GM21723 (cell line): Measurements from ENCODE around the gene FAM72D.
A peak's percentile ranks its signal among the peaks of the same experiment; 100 is the strongest.
"Not testable (repeated sequence)": the region's sequence is repeated elsewhere in the genome, so short reads cannot be mapped to it uniquely, and the experiment has no call there.

Source experiments
- ATAC-seq: cut with Tn5 transposase; IDR thresholded peaks from one replicate; pipeline ENCODE4 v1.9.1; 2021; ENCODE audit warnings: mild to moderate bottlenecking, moderate library complexity; ENCODE audit not compliant: unreplicated experiment

FAM72D gene

DNA sequence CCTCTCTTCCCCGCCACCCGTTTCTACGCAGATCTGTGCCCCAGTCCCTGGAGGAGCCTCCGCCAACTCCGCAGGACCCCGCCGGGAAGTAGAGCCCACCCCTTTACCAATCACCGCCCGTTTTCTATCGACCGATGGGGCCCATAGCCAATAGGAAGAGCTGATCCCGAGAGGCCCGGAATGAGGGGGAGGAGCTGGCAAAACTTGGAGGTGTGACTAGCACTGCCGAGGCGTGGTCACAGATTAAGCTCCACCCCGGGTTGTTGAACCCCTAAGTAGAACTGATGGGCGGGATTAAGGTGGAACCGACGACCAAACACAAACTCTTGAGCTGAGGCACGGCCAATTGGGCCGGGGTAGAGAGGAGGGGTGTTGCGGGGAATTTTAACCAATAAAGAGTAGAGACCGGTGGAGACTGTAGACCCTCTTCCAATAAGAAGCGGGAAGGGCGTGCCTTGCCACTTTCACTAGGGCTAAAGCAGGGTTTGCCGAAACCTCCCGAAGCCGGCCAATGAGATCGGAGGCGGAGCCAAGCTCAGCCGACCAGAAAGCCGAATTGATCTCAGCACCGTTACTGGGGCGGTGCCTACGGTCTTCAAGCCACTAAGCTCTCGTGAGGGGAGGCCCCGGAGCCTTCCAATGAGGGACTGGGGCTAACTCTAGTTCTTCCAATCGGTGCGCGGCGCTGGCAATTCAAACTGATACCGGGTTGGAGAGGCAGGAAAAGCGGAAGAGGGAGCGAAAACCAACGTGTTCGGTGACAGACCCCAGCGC lies at the start of gene FAM72D, which contains the start of gene SRGAP2B:
Gene FAM72D (plus strand): TSS at position 691 of the 774 bp plus-strand sequence. CDS start 874 bp downstream, outside the sequence.
Gene SRGAP2B (minus strand): TSS at position 45 of the 774 bp plus-strand sequence. CDS start 2,427 bp downstream, outside the sequence.
- ATAC-seq = peak; percentile 83

DNA sequence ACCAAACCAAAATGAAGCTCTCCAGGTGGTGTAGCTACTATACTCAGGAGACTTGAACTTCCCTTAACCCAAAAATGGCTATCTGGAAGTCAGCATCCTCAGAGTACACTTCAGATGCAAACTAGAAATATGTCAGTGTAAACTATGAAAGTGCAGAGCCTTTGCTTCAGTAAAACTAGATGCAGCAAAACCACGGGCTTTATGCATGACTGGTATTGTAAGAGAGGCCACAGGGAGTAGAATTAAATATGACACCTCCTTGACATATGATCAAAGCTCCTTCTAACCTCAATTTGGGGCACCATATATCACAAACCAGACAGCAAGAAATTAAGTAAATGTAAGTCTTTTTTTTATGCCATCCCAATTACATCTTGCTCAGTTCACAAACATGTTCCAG lies 48.2 kb upstream of the FAM72D start:
- ATAC-seq = not testable (repeated sequence)

DNA sequence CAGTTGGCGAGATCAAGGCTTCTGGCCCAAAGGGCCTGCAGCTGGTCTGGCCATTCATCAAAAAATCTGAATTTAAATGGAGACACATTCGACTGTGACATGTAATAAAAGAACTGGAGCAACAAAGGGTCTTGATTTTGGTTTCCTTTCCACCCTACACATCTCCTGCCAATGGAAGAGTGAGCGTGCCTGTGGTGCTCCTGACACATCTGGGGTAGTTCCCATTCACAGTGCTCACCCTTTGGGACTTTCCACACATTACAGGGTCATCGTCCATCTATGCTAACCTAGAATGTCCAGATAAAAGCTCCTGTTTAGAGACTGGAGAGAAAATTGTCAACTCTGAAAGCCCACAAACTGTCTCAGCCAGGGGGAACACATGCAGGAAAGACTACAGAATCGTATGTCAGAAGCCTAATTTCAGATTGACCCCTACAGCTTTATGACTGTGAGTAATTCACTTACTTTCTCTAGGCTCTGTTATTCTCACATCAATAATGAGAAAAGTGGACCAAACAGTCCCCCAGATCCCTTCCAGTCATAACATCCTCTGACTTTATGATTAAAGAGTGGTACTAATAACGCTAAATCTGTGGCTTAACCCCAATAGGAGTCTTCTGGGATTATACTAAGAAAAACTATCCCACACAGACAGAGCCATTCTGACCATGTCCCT lies 47.5 kb upstream of the FAM72D start:
- not testable (repeated sequence) for ATAC-seq

DNA sequence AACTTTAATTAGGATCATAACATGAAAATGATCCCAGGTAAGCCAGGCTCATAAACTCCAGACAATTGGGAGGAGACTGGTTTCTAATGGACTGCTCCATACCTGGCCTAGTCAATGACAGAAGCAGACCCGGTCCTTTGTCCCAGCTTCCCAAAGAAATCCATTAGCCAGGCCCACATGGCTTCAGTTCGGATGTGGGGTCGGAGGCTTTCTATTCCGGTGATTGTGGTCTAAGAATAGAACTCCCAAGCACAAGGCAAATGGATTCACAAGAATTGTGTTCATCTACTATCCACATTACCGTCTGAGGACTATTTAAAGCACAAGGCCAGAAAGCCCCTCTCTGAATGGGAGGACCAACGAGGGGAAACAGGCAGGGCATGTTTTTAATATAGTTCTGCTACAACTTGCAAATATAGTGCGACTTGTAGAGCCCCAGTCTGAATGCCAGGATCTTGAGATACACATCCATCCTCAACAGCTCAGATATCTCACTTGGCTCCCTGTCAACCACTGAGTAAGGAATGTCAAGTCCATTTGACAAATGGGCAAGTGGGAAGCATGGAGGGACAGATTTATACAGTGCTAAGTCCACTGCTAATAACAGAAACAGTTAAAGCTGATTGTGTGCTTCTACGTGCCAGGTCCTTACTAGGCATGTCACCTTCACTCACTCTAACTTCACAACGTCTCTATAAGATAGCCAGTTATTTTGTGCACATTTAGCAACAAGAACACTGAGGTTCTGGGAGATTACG lies 43.6 kb upstream of the FAM72D start:
- ATAC-seq = not testable (repeated sequence)

DNA sequence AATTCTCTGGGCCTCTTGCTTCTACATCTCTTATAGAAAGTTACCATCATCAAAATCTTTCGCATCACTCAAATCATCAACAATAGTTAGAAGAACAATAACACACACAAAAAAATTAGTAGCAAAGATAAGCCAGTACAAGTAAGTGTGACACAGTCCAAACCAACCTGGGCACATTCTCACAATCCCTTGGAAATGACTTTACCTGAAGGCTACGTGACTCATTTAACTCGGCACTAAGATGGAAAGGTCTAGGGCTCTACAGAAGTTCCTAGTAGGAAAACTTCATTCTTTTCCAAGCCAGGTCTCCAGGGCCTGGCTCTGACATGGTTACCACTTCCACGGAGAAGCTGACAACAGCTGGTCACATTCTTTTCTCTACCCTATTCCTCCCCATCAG lies 42.3 kb upstream of the FAM72D start:
- ATAC-seq = not testable (repeated sequence)

DNA sequence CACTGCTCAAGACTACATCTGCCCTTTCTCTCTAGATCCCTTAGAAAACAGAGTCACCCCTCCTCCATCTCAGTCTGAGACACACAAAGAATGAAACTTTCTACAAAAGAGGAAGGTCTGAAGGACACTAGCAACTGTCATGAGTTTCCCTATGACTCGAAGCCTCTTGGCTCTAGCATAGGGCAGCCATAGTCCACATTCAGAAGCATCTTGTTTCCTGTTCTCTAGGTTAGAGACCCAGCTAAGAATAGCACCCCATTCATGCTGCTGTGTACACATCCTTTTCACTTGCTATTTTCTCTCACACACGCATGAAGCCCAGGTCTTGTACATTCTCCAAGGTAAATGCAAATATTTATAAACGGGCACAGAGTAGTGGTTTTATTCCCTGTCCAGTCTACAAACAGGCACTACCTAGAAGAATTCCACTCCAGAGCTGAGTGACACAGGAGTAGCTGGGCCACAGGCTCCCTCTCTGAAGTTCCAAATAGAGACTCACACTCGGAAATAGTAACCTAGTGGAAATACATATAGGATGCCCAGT lies 40.5 kb upstream of the FAM72D start:
- ATAC-seq = peak; percentile 99

DNA sequence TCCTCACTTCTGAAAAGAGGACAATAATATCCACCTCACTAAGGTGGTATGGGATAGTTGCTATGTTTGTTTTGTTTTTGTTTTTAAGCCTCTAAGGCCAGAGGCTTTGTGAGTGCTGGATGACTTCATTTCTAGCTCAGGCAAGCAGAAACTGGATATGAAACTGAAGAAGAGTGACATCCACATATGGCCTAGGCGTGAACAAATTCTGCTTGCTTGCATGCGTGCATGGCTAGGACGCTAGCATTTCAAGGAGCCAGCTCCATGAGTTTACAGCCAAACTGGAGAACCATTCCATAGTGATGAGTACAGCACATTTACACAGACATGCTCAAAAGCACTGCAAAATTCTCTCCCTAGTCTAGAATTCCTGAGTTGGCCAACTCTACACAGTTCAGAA lies 37.6 kb upstream of the FAM72D start:
- ATAC-seq = peak; percentile 48

DNA sequence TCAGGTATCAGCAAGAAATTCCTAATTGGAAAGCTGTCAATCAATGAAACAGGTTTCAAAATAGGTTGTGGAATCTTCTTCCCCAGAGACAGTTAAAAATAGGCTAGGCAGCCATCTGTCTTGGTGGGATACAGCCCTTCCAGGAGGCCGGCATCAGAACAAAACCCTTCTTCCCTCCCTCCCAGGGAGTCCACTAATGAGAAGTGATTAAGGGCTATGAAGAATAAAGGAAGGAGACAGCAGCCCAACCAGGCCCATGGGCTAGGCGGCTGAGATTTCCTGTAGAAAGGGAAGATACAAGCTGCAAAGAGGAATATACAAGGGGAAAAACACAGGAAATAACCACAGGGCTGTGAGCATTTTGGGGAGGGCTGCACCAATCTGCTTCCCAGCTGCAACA lies 32.5 kb upstream of the FAM72D start:
- not testable (repeated sequence) for ATAC-seq

DNA sequence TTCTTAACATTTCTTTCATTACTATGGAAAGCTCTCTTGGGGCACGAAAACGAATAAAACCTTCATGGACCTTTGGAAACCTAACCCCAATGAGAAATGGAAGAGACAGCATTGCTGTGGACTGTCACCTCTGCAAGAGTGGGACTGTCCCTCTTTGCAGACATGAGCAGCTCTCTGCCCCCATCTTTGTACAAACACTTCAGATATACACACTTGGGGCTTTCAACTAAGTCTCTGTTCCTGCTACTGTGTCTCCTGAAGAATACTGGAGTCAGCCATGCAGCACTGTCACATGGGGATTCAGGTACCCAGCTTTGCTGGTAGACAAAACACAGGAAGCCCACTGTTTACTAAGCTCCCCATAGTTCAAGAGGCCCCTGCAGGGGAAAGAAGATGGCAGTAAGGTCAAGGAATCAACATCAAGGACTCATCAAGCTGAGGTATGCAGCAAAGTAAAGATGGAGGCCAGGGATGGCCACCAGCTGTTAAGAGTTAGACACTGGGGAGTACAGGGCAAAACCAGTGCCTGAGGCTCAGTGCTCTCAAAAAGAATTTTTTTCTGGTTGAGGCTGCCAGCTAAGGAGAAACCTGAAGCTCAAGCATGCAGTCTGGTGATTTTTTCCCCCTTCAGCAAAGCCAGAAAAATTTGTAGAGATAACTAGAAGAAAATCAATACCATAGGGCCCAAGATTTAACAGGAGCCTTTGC lies 31.7 kb upstream of the FAM72D start:
- ATAC-seq = not testable (repeated sequence)

DNA sequence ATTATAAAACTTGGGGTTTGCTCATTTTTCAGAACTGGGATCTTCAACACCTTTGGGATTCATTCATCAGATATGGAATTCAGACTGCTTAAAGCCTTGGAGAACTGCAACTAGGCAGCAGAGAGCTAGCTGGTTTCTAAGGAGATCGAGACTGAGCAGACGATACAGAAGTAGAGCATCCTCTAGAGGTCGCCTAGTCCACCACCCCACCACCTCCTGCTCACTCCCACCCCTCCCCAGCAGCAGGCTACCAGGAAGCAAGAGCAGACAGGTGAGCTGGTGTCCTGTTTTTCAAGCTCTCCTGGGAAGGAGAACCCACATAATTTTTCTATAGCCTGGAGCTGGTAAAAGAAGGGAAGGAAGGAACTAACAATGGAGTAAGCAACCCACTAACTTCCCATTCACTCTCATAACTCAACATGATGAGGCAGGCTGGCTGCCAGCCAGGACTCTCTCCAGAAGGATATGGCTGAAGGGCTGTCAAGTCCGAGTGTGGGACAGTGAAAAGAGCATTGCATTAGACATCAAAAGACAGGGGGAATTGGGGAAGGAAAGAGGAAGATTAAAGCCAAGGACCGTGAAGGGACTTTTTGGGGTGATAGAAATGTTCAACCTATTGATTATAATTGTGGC lies 30.5 kb upstream of the FAM72D start:
- ATAC-seq = peak; percentile 57

DNA sequence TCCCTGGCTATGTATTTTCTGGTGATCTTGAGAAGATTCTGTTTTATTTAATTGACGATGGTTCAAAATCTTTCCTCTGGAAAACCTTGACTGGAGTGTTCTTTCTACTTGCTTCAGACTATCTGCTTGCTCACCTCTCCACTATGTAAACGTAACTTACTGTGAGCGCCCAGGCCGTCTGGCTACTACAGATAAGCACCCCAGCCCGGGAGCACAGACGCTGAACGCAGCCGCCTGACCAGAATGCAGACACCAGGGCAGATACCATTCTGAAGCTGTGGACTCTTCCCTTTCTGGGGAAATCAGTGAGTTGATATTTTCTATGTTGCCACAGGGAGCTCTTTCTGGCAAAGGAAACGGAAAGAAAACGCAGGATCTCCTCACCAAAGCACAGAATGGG lies 29.3 kb upstream of the FAM72D start:
- ATAC-seq = not testable (repeated sequence)

DNA sequence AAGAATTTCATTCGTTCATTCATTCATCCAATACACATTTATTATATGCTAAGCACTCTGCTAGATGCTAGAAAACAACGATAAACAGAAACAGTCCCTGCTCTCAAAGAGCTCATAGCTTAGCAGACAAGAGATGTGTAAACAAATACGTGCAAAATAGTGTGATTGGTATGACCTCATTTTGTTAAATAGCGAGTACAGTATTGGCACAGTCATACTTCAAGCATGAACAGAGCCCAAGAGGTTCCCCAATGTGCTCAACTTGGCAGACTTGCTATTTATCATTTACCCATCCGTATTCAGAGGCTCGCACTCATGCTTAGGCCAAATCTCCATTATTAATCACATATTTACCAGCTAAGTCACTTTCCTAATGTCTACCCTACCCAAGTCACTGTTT lies 24.2 kb upstream of the FAM72D start:
- ATAC-seq = not testable (repeated sequence)

DNA sequence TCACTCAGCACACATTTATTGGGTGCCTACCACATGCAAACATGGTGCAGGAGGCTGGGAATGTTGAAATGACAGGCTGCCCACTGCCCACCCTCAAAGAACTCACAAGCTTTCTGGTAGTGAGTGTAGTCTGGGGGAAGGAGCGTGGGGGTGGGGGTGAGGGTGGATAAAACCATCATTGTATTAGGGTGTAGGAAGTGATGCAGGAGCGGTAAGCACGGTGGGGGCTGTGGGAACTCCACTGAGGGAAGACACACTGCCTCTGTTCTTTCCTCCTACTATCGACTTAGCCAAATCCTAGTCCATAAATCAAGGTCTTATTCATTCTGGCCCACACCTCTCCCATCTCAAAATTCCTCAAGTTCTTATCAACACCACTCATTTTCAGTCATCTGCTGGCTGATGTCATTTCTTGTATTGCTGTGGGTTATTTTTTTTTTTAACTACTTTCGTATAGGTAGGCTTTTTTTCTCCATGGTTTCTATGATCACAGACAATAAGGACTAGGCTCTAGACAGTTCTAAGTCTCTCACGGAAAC lies 21.7 kb upstream of the FAM72D start:
- ATAC-seq = not testable (repeated sequence)

DNA sequence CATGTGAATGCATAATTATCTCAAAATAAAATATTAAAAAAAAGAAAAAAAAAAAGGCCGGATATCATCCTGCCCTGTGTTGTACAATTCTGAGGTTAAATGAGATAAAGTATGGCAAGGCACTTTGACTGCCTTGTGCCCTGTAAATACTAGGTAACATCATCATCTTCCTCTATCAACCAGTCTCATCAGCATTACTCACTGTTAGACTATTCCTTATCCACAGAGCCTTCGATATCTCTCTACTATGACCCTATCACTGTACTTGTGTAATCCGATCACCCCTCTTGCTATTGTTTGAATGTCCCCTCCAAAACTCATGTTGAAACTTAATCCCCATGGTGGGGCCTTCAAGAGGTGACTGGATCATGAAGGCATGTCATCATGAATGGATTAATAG lies 18.9 kb upstream of the FAM72D start:
- not testable (repeated sequence) for ATAC-seq

DNA sequence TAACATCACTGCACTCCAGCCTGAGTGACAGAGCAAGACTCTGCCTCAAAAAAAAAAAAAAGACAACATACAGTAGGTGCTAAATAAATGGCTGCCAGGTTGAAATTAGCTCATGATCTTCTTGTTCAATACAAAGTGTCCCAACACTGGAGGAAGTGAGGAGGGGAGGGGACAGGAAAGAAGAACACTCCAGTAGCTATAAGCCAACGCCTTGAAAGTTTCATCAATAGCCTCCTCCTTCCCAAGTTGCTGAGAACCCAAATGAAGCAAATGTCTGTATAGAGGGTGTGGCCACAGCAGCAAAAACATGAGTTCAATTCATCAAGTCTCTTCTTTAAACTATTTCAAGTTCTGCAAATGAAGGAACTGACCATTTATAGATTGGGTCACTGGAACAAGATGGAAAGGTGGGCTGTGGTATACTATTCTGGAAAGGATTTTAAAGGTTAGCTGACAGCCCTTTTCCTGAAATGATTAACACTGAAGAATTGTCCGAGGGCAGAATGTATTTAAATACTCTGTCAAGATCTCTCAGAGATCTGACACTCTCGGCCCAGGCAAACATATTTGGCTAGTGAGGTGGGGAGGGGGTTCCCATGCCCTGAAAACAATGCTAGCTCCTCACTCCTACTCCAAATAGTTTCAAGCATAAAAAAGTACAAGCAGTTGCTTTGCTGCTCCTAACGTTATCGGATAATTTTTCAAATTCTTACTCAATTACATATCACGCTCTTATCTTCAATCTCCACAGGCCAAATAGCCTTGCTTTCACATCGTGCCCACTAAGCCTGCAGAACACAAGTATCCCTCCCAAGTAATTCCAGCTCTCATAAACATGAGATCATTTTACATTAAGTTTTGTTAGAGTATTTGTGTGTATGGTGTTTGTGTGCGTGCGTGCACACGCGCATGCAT lies 17.6 kb upstream of the FAM72D start:
- not testable (repeated sequence) for ATAC-seq

DNA sequence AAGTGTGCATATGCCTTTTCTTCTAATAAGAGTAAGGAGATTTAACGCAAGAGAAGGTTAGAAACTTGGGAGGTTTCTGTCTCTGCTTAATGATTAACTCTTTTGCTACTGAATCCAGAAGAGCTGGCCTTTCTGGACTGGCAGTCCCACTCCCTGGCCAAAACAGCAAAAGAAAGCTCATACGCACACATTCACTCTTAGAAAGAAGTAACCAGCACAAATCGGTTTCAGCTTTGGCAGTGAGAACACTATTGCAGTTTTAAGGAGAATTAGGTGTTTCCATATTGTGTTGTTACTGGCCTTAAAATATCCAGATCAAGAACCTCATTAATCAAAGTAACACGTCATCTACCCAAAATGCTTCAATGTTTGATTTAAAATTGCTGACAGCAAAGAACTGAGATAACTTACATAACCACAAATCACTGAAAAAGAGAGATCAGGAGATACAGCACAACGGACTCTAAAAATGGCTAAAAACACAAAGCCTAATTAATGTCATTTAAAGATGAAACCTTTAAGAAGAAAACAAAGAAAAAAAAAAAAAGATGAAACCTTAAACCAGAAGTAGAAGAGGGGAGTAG lies 16.9 kb upstream of the FAM72D start:
- ATAC-seq = not testable (repeated sequence)

DNA sequence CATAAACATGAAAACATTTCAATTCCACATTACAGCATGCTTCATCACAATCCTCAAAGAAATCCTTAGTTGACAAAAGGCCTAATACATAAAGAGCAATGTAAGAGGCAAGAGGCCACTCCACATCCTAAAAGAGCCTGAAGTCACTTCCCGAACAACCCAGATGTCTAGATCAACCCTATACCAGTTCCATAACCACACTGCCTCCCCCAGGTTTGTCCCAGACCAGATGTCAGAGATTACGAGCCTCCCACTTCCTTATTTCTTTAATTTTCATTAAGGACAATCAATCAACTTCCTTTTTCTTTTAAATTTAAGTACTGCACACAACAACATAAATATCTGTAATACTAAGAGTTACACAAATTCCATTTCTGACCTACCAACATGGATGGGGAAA lies 16.0 kb upstream of the FAM72D start:
- ATAC-seq = not testable (repeated sequence)

DNA sequence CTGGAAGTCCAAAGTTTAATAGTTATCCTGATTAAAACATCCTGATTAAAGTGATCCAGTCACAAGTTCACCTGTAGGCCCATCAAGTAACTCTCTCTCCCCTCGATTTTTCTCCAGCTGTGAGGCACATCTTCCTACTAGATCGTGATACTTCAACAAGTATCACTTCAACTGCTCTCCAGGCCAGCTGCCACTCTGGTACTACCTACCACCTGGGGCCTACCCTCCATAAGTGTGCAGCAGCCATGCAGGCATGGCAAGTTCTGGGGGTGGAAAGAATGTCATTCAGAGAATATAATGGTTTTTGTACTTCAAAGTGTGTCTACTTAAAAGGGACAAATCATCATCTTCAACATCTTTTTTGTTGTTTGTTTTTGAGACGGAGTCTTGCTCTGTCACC lies 15.6 kb upstream of the FAM72D start:
- not testable (repeated sequence) for ATAC-seq
